Immature natural killer cell (primary cell): Measurements from ENCODE around the gene PTPRE. TPM values are rescaled to one million over a fixed set of nuclear protein-coding genes. Genes with fewer than 3 reads are reported as not detected.

Source experiments
- DNase-seq, 3 donors: peaks; one replicate each; pipeline ENCODE4 v3.0.0; 2022; ENCODE audit warnings: mixed read lengths in 1 of 3
- H3K27ac Mint-ChIP-seq, 6 donors: one replicate each; pipeline ENCODE4 v1.8.0; 2020; ENCODE audit warnings: mixed read lengths in 6 of 6, mild to moderate bottlenecking in 5 of 6, inconsistent platforms in 4 of 6, moderate library complexity in 3 of 6
- H3K27me3 Mint-ChIP-seq, 3 donors: one replicate each; pipeline ENCODE4 v1.8.0; 2020 to 2021; ENCODE audit warnings: low read depth in 3 of 3, mild to moderate bottlenecking in 3 of 3, mixed read lengths in 3 of 3, moderate library complexity in 3 of 3, inconsistent platforms in 1 of 3
- H3K36me3 Mint-ChIP-seq, 3 donors: one replicate each; pipeline ENCODE4 v1.8.0; 2020; ENCODE audit warnings: mixed read lengths in 3 of 3, inconsistent platforms in 2 of 3, mild to moderate bottlenecking in 2 of 3
- H3K4me1 Mint-ChIP-seq, 2 donors: one replicate each; pipeline ENCODE4 v1.8.0; 2020; ENCODE audit warnings: inconsistent platforms in 2 of 2, mild to moderate bottlenecking in 2 of 2, mixed read lengths in 2 of 2, moderate library complexity in 1 of 2
- H3K4me3 Mint-ChIP-seq, 5 donors: one replicate each; pipeline ENCODE4 v1.8.0; 2020; ENCODE audit warnings: mild to moderate bottlenecking in 5 of 5, mixed read lengths in 5 of 5, inconsistent platforms in 3 of 5, moderate library complexity in 3 of 5
- H3K9me3 Mint-ChIP-seq, 6 donors: one replicate each; pipeline ENCODE4 v1.8.0; 2020; ENCODE audit warnings: mild to moderate bottlenecking in 6 of 6, mixed read lengths in 6 of 6, inconsistent platforms in 4 of 6, moderate library complexity in 3 of 6
- polyA plus RNA-seq, 3 donors: library from polyadenylated mRNA; unstranded; fragments of 300-500 nt; fragmentation: Illumina TruSeq; gene quantifications; one replicate each; pipeline ENCODE4 v1.2.3, GENCODE V29; 2021

The PTPRE gene
- polyA plus RNA-seq, 3 donors from 2014 or later, result 35.7 to 73.1 (median 40.3) TPM

DNA sequence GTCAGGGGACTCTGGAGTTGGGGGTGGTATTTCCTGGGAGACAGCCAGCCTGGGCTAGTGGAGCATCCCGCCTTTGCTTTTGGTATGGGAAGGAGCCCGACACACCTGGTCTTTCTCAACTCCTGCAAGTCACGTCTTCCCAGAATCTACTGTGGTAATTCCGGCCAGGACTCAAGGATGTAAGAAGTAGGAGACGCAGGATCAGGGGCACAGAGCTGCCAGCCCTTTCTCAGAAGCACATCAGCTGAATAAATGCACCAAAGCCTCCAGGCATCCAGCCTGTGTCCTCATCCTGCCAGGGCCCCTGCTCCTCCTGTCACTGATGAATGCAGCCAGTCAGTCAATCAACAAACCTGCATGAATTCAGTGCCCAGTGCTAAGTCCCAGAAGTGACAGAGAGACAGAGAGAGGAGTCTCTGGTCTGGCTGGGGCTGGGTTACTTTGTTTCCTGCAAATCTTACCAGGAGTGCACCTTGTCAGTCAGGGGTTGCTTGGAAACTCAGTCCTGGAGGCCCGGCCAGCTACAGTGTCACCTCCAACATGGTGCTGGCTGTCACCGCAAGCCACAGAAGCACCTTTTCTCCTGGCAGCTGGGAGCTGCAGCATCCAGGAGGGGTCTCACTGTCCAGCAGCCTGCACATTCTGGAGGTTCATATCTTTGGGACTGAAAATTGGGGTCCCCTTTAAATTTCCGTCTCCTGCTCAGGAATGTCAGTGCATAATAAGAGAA lies 101.8 kb downstream of the PTPRE start:
- no peak overlapping the region for H3K27ac Mint-ChIP-seq
- DNase-seq, result no peak
- H3K36me3 Mint-ChIP-seq, result no peaks in the 10 kb centered on the region
- H3K27me3 Mint-ChIP-seq, result peaks cover 5 to 14% (median 11%) of the 10 kb centered on the region in 3 donors
- H3K4me1 Mint-ChIP-seq, result peaks cover 7 to 10% of the 10 kb centered on the region in 2 donors
- no peak overlapping the region for H3K4me3 Mint-ChIP-seq
- no peaks in the 10 kb centered on the region for H3K9me3 Mint-ChIP-seq

DNA sequence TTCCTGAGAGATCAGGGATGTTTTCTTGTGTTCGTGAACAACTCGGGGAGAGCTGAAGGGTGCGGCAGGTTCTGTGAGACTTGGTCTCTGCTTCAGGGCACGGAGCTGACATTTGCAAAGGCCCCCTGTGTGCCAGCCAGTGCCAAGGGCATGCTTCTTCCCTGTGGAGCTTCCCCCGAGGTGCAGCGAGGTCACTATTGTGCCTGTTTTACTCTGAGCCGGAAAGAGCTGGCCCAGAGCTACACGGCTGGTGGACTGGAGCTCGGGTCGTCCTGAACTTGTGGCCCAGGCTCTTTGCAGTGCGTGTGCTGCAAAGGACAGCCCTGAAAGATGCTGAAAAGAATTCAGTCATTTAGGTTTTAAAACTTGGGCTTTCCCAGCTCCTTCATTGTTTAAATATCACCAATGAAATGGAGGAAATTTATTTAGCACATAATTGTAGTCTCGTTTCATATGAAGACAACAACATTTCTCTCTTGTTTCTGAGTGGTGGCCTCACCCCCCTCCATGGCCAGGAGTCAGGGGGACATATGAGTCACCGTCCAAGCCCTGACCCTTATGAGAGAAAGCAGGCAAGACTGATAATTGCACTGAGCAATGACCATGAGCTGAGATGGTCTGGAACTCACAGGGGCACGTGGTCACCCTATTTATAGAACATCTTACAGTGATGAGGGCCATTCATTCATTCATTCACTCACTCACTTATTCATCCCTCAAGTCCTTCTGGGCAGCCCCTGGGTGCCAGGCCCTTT lies 102.6 kb downstream of the PTPRE start:
- no peak overlapping the region for H3K27ac Mint-ChIP-seq
- no peaks in the 10 kb centered on the region for H3K9me3 Mint-ChIP-seq
- H3K36me3 Mint-ChIP-seq, result no peaks in the 10 kb centered on the region

DNA sequence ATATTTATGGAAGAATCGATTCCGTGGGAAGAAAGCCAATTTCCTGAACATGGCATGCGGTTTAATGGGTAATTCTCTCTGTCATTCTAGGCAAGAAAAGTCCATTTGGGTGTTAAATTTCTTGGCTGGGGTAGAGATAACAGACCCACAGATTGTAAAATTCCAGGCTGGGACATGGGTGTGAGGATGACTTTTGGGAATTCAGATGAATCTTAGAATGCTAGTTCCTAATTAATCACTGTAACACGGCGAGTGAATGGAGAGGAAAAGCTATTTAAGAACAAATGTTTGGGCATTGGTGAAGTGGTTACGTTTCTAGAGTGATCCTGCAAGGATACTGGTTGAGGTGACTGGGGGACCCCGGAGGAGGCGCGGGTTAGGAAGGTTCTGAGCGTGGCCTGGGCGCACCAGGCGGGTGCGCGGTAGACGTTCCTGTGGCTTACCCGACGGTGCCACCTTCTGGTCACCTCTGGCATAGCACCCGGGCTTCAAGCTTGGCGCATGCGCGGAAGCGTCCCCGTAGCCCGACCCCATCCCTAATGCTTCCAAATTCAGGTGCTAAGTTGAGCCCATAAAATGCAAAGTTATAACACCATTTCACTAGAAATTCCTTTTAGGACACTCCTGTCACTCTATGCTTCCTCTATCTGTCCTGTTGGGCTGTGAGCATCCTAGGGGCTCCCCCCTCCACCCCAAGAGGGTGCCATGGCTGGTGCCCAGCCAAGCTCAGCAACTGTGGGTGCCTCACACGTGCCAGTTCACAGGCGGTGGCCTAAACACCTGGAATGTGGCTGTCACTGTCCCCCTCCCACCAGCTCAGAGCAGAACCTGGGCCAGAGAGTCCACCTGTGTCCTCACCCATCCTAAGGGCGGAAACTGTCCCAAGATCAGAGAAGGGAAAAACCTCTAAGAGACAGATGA lies 104.4 kb downstream of the PTPRE start:
- Mint-ChIP-seq H3K4me1 (peaks cover 7 to 10% of the 10 kb centered on the region in 2 donors), H3K27me3 (peaks cover 5 to 14% (median 10%) of the 10 kb centered on the region in 3 donors), H3K36me3 (no peaks in the 10 kb centered on the region), H3K27ac (no peak overlapping the region), H3K9me3 (no peaks in the 10 kb centered on the region), H3K4me3 (peak overlapping the region in 1 of 5 donors; percentile 56)
- peak; percentile 85 to 87 (median 86) for DNase-seq

More for the DNA sequence above, 102.6 kb downstream of the PTPRE start:
- DNase-seq, result no peak
- H3K4me1 Mint-ChIP-seq, result peaks cover 7 to 10% of the 10 kb centered on the region in 2 donors
- H3K4me3 Mint-ChIP-seq, result no peak overlapping the region
- H3K27me3 Mint-ChIP-seq, result peaks cover 5 to 14% (median 8%) of the 10 kb centered on the region in 3 donors

DNA sequence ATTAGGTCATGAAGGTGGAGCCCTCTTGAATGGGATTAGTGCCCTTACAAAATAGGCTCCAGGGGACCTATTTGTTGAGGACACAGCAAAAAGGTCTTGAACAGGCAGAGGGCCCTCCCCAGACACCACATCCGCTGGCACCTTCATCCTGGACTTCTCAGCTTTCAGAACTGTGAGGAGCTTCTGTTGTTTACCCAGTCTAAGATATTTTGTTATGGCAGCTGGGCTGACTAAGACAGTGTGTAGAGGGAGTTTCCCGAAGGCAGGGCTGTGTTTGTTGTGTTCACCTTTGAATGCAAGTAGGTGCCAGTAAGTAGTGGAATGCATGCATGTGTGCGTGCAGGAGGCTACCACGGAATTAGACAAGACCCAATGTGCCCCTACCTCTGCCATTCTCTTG lies 106.7 kb downstream of the PTPRE start:
- Mint-ChIP-seq H3K4me3 (no peak overlapping the region), H3K27ac (no peak overlapping the region), H3K36me3 (no peaks in the 10 kb centered on the region), H3K4me1 (peaks cover 7 to 10% of the 10 kb centered on the region in 2 donors), H3K27me3 (peaks cover 8 to 12% (median 11%) of the 10 kb centered on the region in 3 donors), H3K9me3 (no peaks in the 10 kb centered on the region)
- no peak for DNase-seq

DNA sequence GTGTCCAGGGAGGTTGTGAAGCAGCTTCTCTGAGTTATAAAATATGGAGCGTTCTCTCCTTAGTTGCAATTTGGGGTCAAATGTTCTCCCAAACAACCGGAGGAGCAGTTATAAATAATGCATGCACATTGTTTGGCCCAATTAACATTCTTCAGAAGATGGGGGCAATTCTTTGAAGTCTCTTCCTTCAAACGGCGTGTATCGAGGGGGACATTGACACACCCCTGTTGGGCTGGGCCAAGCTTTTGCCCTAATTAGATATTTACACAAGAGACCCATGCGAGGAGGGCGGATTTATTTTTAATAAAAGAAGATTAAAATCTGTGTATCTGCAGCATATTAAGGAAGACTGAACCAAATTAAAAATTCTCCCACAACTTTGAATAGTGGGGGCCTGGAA lies 107.3 kb downstream of the PTPRE start:
- no peaks in the 10 kb centered on the region for H3K9me3 Mint-ChIP-seq
- H3K4me1 Mint-ChIP-seq, result peaks cover 7 to 10% of the 10 kb centered on the region in 2 donors
- H3K4me3 Mint-ChIP-seq, result no peak overlapping the region
- no peak overlapping the region for H3K27ac Mint-ChIP-seq
- H3K27me3 Mint-ChIP-seq, result peaks cover 8 to 13% (median 12%) of the 10 kb centered on the region in 3 donors
- no peaks in the 10 kb centered on the region for H3K36me3 Mint-ChIP-seq
- no peak for DNase-seq

DNA sequence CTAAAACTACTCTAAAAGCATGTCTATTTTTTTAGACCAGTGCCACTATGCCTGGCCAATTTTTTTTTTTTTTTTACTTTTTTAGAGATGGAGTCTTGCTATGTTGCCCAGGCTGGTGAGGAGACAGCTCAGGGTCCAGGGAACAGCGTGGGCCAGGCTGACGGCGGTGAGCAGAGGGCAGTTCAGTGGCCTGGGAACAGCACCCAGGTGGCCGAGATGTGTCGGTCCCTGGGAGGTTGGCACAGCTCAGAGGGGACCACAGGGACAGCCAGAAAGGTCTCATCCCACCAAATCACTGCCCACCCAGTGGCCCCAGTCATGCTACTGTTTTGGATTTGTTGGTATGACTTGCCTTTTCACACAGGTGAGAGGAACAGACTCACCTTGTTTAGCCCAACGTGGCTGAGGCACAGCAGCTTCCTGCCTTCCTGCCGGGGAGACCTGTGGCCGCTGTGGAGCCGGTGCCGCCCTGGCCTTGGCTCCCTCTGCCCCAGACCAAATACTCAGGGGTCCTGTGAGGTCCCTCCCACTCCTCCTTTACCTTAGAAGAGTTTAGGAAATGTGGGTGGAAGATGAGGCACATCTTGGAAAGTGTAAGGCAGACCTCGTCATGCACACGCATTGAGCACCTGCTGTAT lies 109.6 kb downstream of the PTPRE start:
- Mint-ChIP-seq H3K4me3 (no peak overlapping the region), H3K27ac (no peak overlapping the region)

DNA sequence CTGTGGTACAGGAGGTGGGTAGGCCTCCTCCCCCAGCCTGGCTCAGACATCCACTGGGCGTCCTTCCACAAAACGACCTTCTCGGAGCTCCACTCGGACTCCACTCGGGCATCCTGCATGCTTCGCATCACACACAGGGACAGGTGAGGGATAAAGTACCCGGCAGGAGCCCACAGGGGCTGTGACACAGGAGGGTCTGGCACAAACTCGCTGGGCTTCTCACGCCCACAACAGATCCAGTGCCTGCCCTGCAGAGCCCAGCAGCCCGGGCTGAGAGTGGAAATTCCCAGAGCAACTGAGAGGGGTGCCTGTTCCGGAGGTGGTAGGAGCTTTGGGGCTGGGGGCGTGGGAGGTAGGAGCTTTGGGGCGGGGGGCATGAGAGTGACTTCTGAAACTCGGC lies 110.9 kb downstream of the PTPRE start:
- DNase-seq, result no peak
- H3K9me3 Mint-ChIP-seq, result no peaks in the 10 kb centered on the region
- no peaks in the 10 kb centered on the region for H3K36me3 Mint-ChIP-seq
- no peak overlapping the region for H3K4me3 Mint-ChIP-seq
- H3K27me3 Mint-ChIP-seq, result peaks cover 2 to 4% (median 3%) of the 10 kb centered on the region in 3 donors
- no peaks in the 10 kb centered on the region for H3K4me1 Mint-ChIP-seq
- H3K27ac Mint-ChIP-seq, result no peak overlapping the region

More for the DNA sequence above, 109.6 kb downstream of the PTPRE start:
- Mint-ChIP-seq H3K9me3 (no peaks in the 10 kb centered on the region), H3K27me3 (peaks cover 2 to 8% (median 4%) of the 10 kb centered on the region in 3 donors), H3K4me1 (peaks cover 2 to 3% of the 10 kb centered on the region in 2 donors), H3K36me3 (no peaks in the 10 kb centered on the region)
- DNase-seq, result no peak

DNA sequence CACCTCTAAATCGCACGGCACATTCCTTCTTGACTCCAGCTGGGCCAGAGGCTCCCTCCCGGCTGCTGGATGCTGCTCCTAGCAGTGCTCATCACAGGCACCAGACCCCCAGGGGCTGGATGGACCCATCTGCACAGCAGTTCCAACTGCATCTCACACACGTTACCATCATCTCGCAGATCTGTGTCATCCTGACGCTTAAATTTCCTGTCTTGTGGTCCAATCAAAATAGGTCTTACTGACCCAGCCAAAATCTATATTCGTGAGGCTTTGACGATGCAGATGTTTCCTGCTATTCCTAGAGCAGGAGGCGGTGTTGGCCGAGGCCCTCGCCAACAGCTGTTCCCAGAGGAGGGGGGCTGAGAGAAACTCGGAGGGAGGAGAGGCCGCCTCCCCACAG lies 111.3 kb downstream of the PTPRE start:
- Mint-ChIP-seq H3K36me3 (no peaks in the 10 kb centered on the region), H3K27me3 (peaks cover 2 to 4% (median 3%) of the 10 kb centered on the region in 3 donors), H3K4me1 (no peaks in the 10 kb centered on the region), H3K4me3 (no peak overlapping the region), H3K27ac (no peak overlapping the region), H3K9me3 (no peaks in the 10 kb centered on the region)
- DNase-seq, result no peak

DNA sequence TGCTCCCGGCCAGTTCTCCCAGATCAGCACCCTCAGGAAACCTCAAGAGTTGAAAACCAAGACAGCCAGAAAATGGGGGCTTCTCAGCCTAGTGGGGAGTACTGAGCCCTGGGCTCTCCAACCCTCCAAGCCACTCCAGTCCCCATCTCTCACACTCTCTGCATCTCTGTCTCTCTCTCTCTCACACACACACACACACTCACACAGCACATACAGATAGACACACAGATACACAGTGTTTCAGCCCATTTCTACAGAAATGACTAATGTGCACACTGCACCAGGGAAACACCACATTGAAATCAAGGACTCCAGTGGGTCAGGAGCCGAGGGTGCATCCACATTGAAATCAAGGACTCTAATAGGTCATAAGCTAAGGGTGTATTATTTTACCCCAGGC lies 111.8 kb downstream of the PTPRE start:
- DNase-seq, result no peak
- Mint-ChIP-seq H3K27ac (no peak overlapping the region), H3K4me3 (no peak overlapping the region), H3K4me1 (no peaks in the 10 kb centered on the region), H3K9me3 (no peaks in the 10 kb centered on the region), H3K36me3 (no peaks in the 10 kb centered on the region), H3K27me3 (peaks cover under 1 to 4% (median 3%) of the 10 kb centered on the region in 3 donors)

DNA sequence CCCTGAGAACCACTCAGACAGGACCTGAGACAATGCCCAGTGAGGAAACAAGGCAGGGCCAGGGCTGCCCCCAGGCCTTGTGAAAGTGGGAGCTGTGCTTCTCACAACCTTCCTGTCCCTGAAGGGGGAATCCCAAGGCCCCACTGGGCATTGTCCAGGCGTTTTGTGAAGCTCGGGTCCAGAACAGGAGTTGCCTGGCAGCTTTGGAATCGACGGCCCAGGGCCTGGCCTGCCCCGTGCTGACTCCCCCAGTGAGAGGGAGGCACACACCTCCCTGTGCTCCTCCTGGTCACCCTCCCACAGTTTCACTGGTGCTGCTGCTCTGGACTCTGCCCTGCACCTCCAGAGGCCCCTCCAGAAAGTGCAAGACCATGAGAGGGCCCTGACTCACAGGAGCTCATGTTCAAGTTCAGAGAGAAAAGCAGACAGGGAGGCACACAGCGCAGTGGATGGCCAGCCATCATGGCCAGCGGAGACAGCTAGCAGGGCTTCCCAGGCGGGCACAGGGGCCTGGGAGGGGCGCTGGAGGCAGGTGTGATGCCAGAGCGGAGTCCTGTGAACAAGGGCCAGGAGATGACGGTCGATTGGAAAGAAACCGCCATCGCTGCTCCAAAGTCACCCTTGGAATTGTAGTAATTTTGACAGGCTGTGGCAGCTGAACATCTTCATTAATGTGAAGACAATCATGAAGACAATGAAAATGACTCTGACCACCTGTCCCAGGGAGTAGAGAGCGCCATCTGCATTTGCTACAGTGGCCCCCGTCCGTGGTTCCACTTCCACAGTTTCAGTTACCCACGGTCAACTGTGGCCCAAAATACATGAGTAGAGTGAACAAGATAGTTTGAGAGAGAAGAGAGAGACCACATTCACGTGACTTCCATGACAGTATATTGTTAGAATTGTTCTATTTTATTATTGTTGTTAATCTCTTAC lies 115.6 kb downstream of the PTPRE start:
- Mint-ChIP-seq H3K27me3 (peaks cover 0 to 3% (median 0%) of the 10 kb centered on the region in 3 donors), H3K4me3 (no peak overlapping the region), H3K4me1 (peaks cover 0 to 2% of the 10 kb centered on the region in 2 donors), H3K27ac (no peak overlapping the region), H3K36me3 (no peaks in the 10 kb centered on the region), H3K9me3 (no peaks in the 10 kb centered on the region)
- no peak for DNase-seq

DNA sequence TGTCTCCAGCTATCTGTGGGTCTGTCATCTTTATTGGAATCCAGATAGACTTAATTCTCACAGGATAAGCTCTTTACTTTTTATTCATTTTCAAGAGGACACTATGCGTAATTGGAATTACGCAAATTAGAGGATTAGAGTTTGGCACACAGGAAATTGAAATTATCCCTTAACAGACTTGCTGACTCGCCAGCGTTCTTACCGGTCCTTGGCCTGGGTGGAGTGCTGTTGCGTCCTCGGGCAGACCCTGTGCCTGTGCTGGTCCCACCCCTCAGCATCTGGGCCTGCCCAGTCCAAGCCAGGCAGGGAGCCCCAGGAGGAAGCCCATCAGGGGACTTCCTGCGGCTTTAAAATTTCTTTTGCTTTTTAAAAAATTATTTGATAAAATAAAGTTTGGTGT lies 117.5 kb downstream of the PTPRE start:
- no peak for DNase-seq
- Mint-ChIP-seq H3K4me3 (no peak overlapping the region), H3K9me3 (no peaks in the 10 kb centered on the region), H3K4me1 (peaks cover 0 to 2% of the 10 kb centered on the region in 2 donors), H3K36me3 (no peaks in the 10 kb centered on the region), H3K27me3 (peaks cover 0 to 1% (median 0%) of the 10 kb centered on the region in 3 donors), H3K27ac (no peak overlapping the region)

DNA sequence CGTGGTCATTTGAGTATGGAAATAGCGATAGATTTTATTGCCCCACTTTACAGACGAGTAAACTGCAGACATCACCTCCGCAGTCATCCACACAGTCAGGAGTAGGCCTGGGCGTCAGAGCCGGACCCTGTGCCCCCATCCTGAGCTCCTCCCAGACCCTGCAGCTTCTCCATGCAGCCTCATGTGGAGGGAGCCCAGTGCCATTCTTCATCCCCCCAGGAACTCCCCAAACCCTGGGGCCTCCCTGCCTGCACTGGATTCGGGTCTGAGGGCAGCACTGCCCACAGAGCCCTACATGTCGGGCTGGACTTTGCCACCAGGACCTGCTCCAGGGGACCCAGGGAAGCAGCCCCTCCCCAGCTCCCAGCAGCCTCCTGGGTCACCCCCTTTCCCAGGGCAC lies 118.5 kb downstream of the PTPRE start:
- H3K36me3 Mint-ChIP-seq, result no peaks in the 10 kb centered on the region
- H3K4me1 Mint-ChIP-seq, result peaks cover 0 to 2% of the 10 kb centered on the region in 2 donors
- H3K9me3 Mint-ChIP-seq, result no peaks in the 10 kb centered on the region
- H3K27ac Mint-ChIP-seq, result no peak overlapping the region
- H3K27me3 Mint-ChIP-seq, result peaks cover 0 to 1% (median 0%) of the 10 kb centered on the region in 3 donors
- no peak for DNase-seq
- no peak overlapping the region for H3K4me3 Mint-ChIP-seq
